Naive thymus-derived CD4-positive, alpha-beta T cell (primary cell): ENCODE measurements around the gene SLCO3A1. TPM values are rescaled to one million over a fixed set of nuclear protein-coding genes. Genes with fewer than 3 reads are reported as not detected.

Experiments
- ATAC-seq: fragments of 150-1000 bp; cut with Tn5 transposase; 2 replicates; pipeline ENCODE4 v1.10.0; 2021; ENCODE audit warnings: mild to moderate bottlenecking, moderate library complexity
- CTCF ChIA-PET: fragments of 350-600 bp; sonication (Branson Sonifier 250); formaldehyde crosslinking; loops from one replicate; lab custom pipeline; 2021; ENCODE audit warnings: antibody characterized with exemption; lab: Charles Lee
- POLR2A ChIA-PET: fragments of 350-600 bp; sonication (Branson Sonifier 250); formaldehyde crosslinking; loops from one replicate; lab custom pipeline; 2021; ENCODE audit warnings: antibody characterized with exemption, inconsistent platforms; lab: Charles Lee
- DNase-seq, 9 donors: peaks; one replicate each; pipeline versions ENCODE4 v3.0.0 to v3.0.0-alpha.2; 2020 to 2022; ENCODE audit warnings: mixed read lengths in 1 of 9
- H3K27ac ChIP-seq: one replicate; pipeline ENCODE4 v1.7.0; 2013; ENCODE audit warnings: mild to moderate bottlenecking, low read depth, low read length, moderate library complexity
- H3K27me3 ChIP-seq, 2 donors: one replicate each; pipeline ENCODE4 v1.7.0; 2013; ENCODE audit warnings: low read length in 2 of 2, mild to moderate bottlenecking in 2 of 2, moderate library complexity in 2 of 2; ENCODE audit not compliant: control insufficient read depth in 2 of 2, insufficient read depth in 2 of 2
- H3K36me3 ChIP-seq, 3 experiments: 1 replicate in 2 of 3; 2 replicates in 1 of 3; pipeline ENCODE4 v1.7.0; 2013; ENCODE audit warnings: low read length in 3 of 3, mild to moderate bottlenecking in 3 of 3, moderate library complexity in 1 of 3; ENCODE audit not compliant: insufficient read depth in 3 of 3, control insufficient read depth in 2 of 3
- H3K4me1 ChIP-seq, 2 donors: one replicate each; pipeline ENCODE4 v1.7.0; 2013; ENCODE audit warnings: low read length in 2 of 2, mild to moderate bottlenecking in 2 of 2, moderate library complexity in 1 of 2; ENCODE audit not compliant: control insufficient read depth in 2 of 2, insufficient read depth in 2 of 2
- H3K4me3 ChIP-seq: 2 replicates; pipeline ENCODE4 v1.7.0; 2013; ENCODE audit warnings: mild to moderate bottlenecking, low read length
- H3K9me3 ChIP-seq, 3 experiments: 1 replicate in 2 of 3; 2 replicates in 1 of 3; pipeline ENCODE4 v1.7.0; 2013; ENCODE audit warnings: low read length in 3 of 3; ENCODE audit not compliant: control insufficient read depth in 2 of 3
- H3K27ac Mint-ChIP-seq, 9 donors: one replicate each; pipeline ENCODE4 v1.8.0; 2020 to 2022; ENCODE audit warnings: mixed read lengths in 9 of 9, mild to moderate bottlenecking in 8 of 9, moderate library complexity in 5 of 9, inconsistent platforms in 2 of 9
- H3K27me3 Mint-ChIP-seq, 5 donors: one replicate each; pipeline ENCODE4 v1.8.0; 2021 to 2022; ENCODE audit warnings: mixed read lengths in 5 of 5, mild to moderate bottlenecking in 1 of 5
- H3K36me3 Mint-ChIP-seq, 5 donors: one replicate each; pipeline ENCODE4 v1.8.0; 2020 to 2022; ENCODE audit warnings: mixed read lengths in 5 of 5, mild to moderate bottlenecking in 3 of 5, inconsistent platforms in 1 of 5
- H3K4me1 Mint-ChIP-seq, 7 donors: one replicate each; pipeline ENCODE4 v1.8.0; 2020 to 2022; ENCODE audit warnings: mixed read lengths in 7 of 7, mild to moderate bottlenecking in 3 of 7, inconsistent platforms in 1 of 7
- H3K4me3 Mint-ChIP-seq, 10 donors: one replicate each; pipeline ENCODE4 v1.8.0; 2020 to 2022; ENCODE audit warnings: mild to moderate bottlenecking in 10 of 10, mixed read lengths in 10 of 10, moderate library complexity in 6 of 10, inconsistent platforms in 2 of 10
- H3K9me3 Mint-ChIP-seq, 11 donors: one replicate each; pipeline ENCODE4 v1.8.0; 2020 to 2022; ENCODE audit warnings: mixed read lengths in 11 of 11, mild to moderate bottlenecking in 4 of 11, inconsistent platforms in 1 of 11, moderate library complexity in 1 of 11
- intact Hi-C, 2 donors: fragments of 100-400 bp; cut with micrococcal nuclease; formaldehyde crosslinking; loops; one replicate each; pipeline ENCODE4 v1.15.1; 2023
- polyA plus RNA-seq, 2 donors: library from polyadenylated mRNA; unstranded; fragments of 300-500 nt; fragmentation: Illumina TruSeq; gene quantifications; one replicate each; pipeline ENCODE4 v1.2.3, GENCODE V29; 2021
- total RNA-seq, 6 experiments: library from RNA in 5 of 6; stranded (reverse) in 5 of 6; gene quantifications; 1 replicate in 5 of 6; 2 replicates in 1 of 6; pipeline ENCODE4 v1.2.3 and lab custom pipeline; 2021 to 2026

The SLCO3A1 gene
- total and polyA plus RNA-seq, 7 experiments from 2014 or later: 15.4 to 69.1 (median 24.3) TPM

DNA sequence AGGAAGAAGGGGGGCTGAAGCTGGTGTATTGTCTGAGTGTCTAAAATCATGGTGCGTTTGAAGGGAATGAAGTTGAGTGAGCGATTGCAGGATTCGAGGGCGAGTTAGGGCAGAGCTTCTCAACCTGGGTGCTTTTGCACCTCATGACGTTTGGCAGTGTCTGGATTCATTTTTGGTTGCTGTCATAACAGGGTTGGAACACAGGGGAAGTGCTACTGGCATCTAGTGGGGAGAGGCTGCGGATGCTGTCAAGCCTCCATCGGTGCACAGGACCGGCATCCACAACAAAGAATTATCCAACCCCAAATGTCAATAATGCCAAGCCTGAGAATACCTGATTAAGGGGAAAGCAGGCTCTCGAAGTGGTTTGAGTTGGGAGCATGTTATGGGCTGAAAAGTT lies 120.0 kb downstream of the SLCO3A1 start:
- no peak for DNase-seq
- peak overlapping the region in 1 of 10 donors; percentile 6 for H3K4me3 Mint-ChIP-seq
- peaks cover 0 to 16% (median 0%) of the 10 kb centered on the region in 11 donors for H3K9me3 Mint-ChIP-seq
- H3K27ac ChIP-seq: no peak overlapping the region
- peaks cover 0 to 24% (median 16%) of the 10 kb centered on the region in 7 donors for H3K4me1 Mint-ChIP-seq
- no peaks in the 10 kb centered on the region for H3K9me3 ChIP-seq
- peaks cover 0 to 8% (median 0%) of the 10 kb centered on the region in 5 donors for H3K36me3 Mint-ChIP-seq
- CTCF ChIA-PET: no interaction called here
- peak overlapping the region in 1 of 9 donors; percentile 16 for H3K27ac Mint-ChIP-seq
- H3K27me3 Mint-ChIP-seq: peaks cover 0 to 4% (median 0%) of the 10 kb centered on the region in 5 donors
- H3K4me1 ChIP-seq: no peaks in the 10 kb centered on the region
- intact Hi-C loops: no loop called here
- no peak overlapping the region for H3K4me3 ChIP-seq
- no peaks in the 10 kb centered on the region for H3K36me3 ChIP-seq
- no peaks in the 10 kb centered on the region for H3K27me3 ChIP-seq
- no peak for ATAC-seq
- POLR2A ChIA-PET: no interaction called here

DNA sequence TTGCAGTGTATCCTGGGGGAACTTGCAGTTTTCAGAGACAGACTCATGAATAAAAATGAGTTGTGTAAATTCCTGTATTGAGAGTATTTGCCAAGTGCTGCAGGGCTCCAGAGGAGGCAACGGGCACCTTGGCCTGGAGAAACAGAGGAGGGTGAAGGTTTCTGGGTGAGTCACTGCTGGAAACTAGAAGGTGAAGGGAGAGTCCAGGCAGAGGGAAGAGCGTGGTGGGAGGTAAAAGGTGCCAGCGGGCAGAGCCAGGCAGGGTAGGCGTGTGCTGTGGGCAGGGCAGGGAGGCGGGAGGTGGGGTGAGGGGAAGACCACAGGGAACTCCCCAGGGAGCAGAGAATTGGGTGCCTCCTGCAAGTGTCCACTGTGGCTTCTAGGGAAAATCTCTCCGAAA lies 120.8 kb downstream of the SLCO3A1 start:
- H3K9me3 Mint-ChIP-seq: peaks cover 0 to 16% (median 0%) of the 10 kb centered on the region in 11 donors
- intact Hi-C loops: no loop called here
- peaks cover 0 to 8% (median 0%) of the 10 kb centered on the region in 5 donors for H3K36me3 Mint-ChIP-seq
- POLR2A ChIA-PET: no interaction called here
- peaks cover 0 to 6% (median 0%) of the 10 kb centered on the region in 5 donors for H3K27me3 Mint-ChIP-seq
- no peak for DNase-seq
- no peaks in the 10 kb centered on the region for H3K4me1 ChIP-seq
- H3K27me3 ChIP-seq: no peaks in the 10 kb centered on the region
- H3K4me1 Mint-ChIP-seq: peaks cover 0 to 24% (median 16%) of the 10 kb centered on the region in 7 donors
- peak overlapping the region in 1 of 9 donors; percentile 86 for H3K27ac Mint-ChIP-seq
- H3K4me3 ChIP-seq: no peak overlapping the region
- no peak overlapping the region for H3K27ac ChIP-seq
- H3K36me3 ChIP-seq: no peaks in the 10 kb centered on the region
- no peak overlapping the region for H3K4me3 Mint-ChIP-seq
- ATAC-seq: no peak
- CTCF ChIA-PET: no interaction called here
- H3K9me3 ChIP-seq: no peaks in the 10 kb centered on the region

DNA sequence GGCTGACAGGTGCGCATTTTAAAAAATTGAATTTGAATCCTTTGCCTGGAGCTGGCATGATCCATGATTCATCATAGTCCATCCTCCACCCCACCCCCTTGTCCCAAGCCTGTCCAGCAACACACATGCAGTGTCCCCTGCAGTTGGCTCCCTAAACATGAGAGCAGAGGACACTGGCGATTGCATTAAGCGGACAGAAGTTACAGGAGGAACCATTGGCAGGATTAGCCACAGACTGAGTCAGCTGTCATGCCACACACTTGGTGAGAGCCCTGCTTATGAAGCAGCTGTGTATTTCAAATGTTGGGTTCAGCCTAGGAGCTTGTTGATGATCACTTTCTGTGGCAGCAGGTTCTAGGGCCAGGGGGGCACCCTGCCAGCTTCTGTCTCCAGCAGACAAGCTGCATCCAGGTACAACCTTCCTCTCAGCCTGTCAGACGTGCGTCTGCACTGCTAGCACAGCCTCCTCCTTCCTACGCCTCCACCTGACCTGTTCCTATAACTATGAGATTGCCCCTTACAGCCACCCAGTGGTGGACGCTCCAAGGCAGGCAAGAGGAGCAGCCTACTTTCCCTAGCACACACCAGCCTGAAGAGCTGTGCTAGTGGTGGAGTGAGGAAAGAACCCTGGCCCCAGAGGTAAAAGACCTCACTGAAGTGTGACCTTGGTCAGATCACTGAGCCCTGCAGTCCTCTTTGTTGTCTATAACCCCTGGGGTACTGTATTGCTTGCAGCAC lies 121.9 kb downstream of the SLCO3A1 start:
- H3K27me3 ChIP-seq: no peaks in the 10 kb centered on the region
- no peak overlapping the region for H3K4me3 ChIP-seq
- no peaks in the 10 kb centered on the region for H3K9me3 ChIP-seq
- CTCF ChIA-PET: interaction anchor here (0.5 kb wide), 1 partner anchor 152 kb away, joined by 3 read pairs; no protein-coding TSS in a partner anchor
- Mint-ChIP-seq H3K4me3 (no peak overlapping the region), H3K4me1 (peaks cover 0 to 22% (median 11%) of the 10 kb centered on the region in 7 donors), H3K9me3 (peaks cover 0 to 16% (median 0%) of the 10 kb centered on the region in 11 donors), H3K27ac (peak overlapping the region in 1 of 9 donors; percentile 25), H3K27me3 (peaks cover 0 to 6% (median 0%) of the 10 kb centered on the region in 5 donors), H3K36me3 (peaks cover 0 to 8% (median 0%) of the 10 kb centered on the region in 5 donors)
- POLR2A ChIA-PET: no interaction called here
- H3K36me3 ChIP-seq: no peaks in the 10 kb centered on the region
- H3K4me1 ChIP-seq: no peaks in the 10 kb centered on the region
- DNase-seq (no peak), ATAC-seq (no peak)
- intact Hi-C loops: no loop called here
- H3K27ac ChIP-seq: no peak overlapping the region

DNA sequence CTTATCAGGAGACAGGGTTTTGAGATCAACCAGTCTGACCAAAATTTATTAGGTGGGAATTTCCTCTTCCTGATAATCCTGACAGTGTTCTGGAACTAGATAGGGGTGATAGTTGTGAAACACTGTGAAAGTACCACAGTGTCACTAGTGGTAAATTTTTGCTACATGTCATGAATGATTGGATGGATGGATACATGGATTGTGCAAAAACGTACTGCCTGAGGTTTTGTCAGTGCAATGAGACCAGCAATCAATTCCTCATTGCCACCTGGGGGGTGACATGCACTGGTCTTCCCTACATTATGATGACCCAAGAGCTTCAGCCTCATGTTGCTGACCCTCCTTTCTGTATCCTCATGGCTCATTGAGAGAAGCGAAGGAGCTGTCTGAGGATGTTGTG lies 123.5 kb downstream of the SLCO3A1 start:
- no peak overlapping the region for H3K4me3 Mint-ChIP-seq
- no peak for DNase-seq
- H3K4me1 Mint-ChIP-seq: peaks cover 0 to 25% (median 13%) of the 10 kb centered on the region in 7 donors
- peak overlapping the region in 1 of 9 donors; percentile 18 for H3K27ac Mint-ChIP-seq
- ATAC-seq: no peak
- Histone ChIP-seq H3K4me3 (no peak overlapping the region), H3K36me3 (no peaks in the 10 kb centered on the region), H3K4me1 (no peaks in the 10 kb centered on the region), H3K27ac (no peak overlapping the region), H3K27me3 (no peaks in the 10 kb centered on the region), H3K9me3 (no peaks in the 10 kb centered on the region)
- H3K9me3 Mint-ChIP-seq: peaks cover 0 to 16% (median 0%) of the 10 kb centered on the region in 11 donors
- intact Hi-C loops: no loop called here
- peaks cover 0 to 6% (median 0%) of the 10 kb centered on the region in 5 donors for H3K27me3 Mint-ChIP-seq
- CTCF ChIA-PET: no interaction called here
- POLR2A ChIA-PET: no interaction called here
- peaks cover 0 to 9% (median 0%) of the 10 kb centered on the region in 5 donors for H3K36me3 Mint-ChIP-seq

DNA sequence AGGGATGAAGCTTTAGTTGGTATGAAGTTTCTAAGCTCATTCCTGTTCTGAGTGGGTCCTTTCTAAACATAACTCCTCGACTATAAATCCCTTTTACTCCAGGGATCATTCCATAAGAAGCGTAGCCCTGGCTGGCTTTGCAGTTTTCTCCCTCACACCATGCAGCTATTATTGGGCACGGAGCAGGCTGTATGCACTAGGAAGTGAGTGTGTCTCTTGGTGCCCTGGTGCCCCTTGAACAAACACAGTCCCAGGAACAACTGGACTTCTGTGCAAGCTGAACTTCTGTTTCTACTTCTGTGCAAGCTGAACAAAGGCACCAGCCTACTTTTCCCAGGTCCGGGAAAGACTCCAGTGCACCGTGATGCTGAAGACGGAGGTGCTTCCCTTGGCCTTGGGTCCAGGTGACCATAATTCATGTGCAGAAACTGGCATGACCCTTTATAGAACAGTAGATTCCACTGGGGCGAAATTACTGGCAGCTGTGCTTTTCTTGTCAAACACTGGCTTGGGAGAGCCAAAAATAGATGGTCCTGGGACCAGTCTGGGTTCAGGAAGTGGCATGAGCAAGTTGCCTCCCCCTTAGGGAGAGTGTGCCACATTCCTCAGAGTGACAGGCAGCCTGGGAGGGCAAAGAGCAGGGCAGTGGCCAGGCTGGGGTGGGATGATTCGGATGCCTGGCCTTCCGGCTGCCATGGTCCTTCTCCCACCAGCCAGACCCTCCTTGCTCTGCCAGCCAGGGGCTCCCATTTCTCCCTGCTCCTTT lies 127.2 kb downstream of the SLCO3A1 start:
- Histone ChIP-seq H3K27me3 (no peaks in the 10 kb centered on the region), H3K4me1 (peaks cover 0 to 4% of the 10 kb centered on the region in 2 donors), H3K4me3 (no peak overlapping the region), H3K27ac (no peak overlapping the region), H3K36me3 (no peaks in the 10 kb centered on the region), H3K9me3 (no peaks in the 10 kb centered on the region)
- Mint-ChIP-seq H3K36me3 (peaks cover 0 to 5% (median 0%) of the 10 kb centered on the region in 5 donors), H3K27ac (no peak overlapping the region), H3K9me3 (peaks cover 0 to 14% (median 0%) of the 10 kb centered on the region in 11 donors), H3K4me3 (no peak overlapping the region), H3K27me3 (peaks cover 0 to 6% (median 0%) of the 10 kb centered on the region in 5 donors), H3K4me1 (peaks cover 0 to 19% (median 10%) of the 10 kb centered on the region in 7 donors)
- DNase-seq: no peak
- ChIA-PET POLR2A (no interaction called here), CTCF (no interaction called here)
- no peak for ATAC-seq
- intact Hi-C loops: no loop called here

DNA sequence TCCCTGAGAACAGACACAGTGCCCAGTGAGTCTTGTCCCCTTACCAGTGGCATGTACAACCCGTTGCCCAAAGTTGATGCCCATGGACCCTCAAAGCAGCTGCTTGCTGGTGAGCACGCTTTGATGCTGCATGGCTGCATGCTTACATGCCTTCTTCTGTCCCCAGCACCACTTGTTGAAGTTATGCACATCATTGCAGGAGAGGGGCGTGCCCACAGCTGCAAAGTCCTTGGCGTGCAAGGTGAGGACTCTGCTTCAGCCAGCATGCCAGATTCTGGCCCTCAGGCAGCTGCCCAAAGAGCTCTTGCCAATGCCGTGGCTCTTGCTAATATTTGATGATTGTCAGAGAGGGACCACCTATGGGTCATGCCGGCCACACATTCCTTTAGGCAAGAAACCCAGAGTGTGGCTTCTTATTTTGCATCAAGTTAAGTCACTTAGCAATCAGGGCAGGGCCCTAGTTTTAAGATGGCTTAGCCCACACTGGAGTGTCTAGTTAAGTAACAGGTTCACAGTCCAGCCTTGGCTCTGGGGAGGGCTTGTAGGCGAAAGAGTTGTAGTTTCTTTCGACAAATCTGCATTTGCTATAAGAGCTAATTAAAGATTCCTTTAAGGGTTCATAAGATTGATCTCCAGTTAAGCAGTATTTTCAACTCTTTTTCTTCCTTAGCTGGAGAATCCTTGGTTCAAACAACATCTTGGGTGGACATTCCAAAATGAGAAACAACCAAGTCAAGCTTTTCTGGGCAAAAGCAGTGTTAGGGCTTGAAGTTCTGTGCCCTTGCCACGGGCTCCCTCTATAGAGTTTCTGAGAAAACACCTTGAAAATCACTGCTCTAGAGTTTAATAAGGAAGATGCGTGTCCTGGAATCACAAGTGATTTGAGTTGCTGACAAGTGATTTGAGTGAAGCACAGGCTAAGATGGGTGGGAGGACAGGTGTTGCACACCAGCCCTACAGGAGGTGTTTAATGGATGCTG lies 128.6 kb downstream of the SLCO3A1 start:
- ATAC-seq (no peak), DNase-seq (no peak)
- Histone ChIP-seq H3K36me3 (no peaks in the 10 kb centered on the region), H3K4me3 (no peak overlapping the region), H3K27ac (no peak overlapping the region), H3K4me1 (peaks cover 0 to 4% of the 10 kb centered on the region in 2 donors), H3K9me3 (no peaks in the 10 kb centered on the region), H3K27me3 (no peaks in the 10 kb centered on the region)
- Mint-ChIP-seq H3K27ac (no peak overlapping the region), H3K9me3 (peaks cover 0 to 3% (median 0%) of the 10 kb centered on the region in 11 donors), H3K4me1 (peaks cover 0 to 21% (median 13%) of the 10 kb centered on the region in 7 donors), H3K36me3 (peaks cover 0 to 5% (median 0%) of the 10 kb centered on the region in 5 donors), H3K4me3 (no peak overlapping the region), H3K27me3 (peaks cover 0 to 2% (median 0%) of the 10 kb centered on the region in 5 donors)
- ChIA-PET CTCF (no interaction called here), POLR2A (no interaction called here)
- intact Hi-C loops: no loop called here
